Measurements from ENCODE around the gene CDH13.

- TF ChIP-seq CTCF (IDR thresholded peaks at IDR 0.05) (no peak), EP300 (IDR thresholded peaks at IDR 0.05) (no peak), POLR2A (IDR thresholded peaks at IDR 0.05; ENCODE audit: low read depth) (no peak)
Observed at GRCh38 chr16:82782715-82783251, 156.0 kb downstream of the CDH13 start.

Measured in esophagus muscularis mucosa (tissue), 4 donors.